ENCODE results near the gene NAALADL2.

Gene NAALADL2

GRCh38 chr3:174931473-174932353 lies 72.6 kb downstream of the NAALADL2 start:
- DNase-seq (ENCODE audit: low spot score), result no peak
- no peak for TF ChIP-seq CTCF (IDR thresholded peaks at IDR 0.05; ENCODE audit: extremely low read depth, insufficient read depth, missing control alignments)

GRCh38 chr3:174936590-174936989 lies 77.5 kb downstream of the NAALADL2 start:
- no peak for DNase-seq (ENCODE audit: low spot score)
- TF ChIP-seq CTCF (IDR thresholded peaks at IDR 0.05; ENCODE audit: extremely low read depth, insufficient read depth, missing control alignments), result no peak
- in situ Hi-C loops (cut with MboI; ENCODE audit: low pct_unique_long_range_greater_than_20kb, low sequenced_read_pairs, unreplicated experiment), result no loop called here

More at GRCh38 chr3:174931473-174932353, 72.6 kb downstream of the NAALADL2 start:
- in situ Hi-C loops (cut with MboI; ENCODE audit: low pct_unique_long_range_greater_than_20kb, low sequenced_read_pairs, unreplicated experiment), result no loop called here

DNA sequence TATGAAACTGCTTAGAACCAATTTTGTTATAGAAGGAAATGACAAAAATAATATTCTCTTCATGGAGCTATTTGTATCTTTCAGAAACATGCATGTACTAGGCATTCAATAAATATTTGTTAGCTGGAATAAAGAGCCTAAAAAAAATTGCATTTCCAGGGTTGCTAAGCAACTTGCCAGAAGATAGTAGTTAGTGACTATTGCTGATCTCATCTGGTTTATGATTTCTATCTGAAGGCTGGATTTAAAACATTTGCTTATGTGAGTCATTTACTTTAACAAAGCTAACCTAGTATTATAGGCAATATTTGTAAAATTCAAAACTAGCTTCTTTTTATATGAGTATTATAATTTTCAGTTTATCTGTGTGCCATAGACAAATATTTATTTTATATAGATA lies 78.3 kb downstream of the NAALADL2 start:
- in situ Hi-C loops (cut with MboI; ENCODE audit: low pct_unique_long_range_greater_than_20kb, low sequenced_read_pairs, unreplicated experiment), result no loop called here

DNA sequence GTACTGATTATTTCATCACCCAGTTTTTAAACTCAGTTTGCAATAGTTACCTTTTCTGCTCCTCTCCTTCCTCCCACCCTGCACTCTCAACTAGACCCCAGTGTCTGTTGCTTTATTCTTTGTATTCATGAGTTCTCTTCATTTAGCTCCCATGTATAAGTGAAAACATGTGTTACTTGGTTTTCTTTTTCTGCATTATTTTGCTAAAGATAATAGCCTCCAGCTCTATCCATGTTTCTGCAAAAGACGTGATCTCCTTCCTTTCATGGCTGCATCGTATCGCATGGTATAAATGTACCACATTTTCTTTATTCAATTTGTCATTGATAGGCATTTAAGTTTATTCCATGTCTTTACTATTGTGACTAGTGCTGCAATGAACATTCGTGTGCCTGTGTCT lies 79.0 kb downstream of the NAALADL2 start:
- DNase-seq (ENCODE audit: low spot score), result no peak
- in situ Hi-C loops (cut with MboI; ENCODE audit: low pct_unique_long_range_greater_than_20kb, low sequenced_read_pairs, unreplicated experiment), result no loop called here
- TF ChIP-seq CTCF (IDR thresholded peaks at IDR 0.05; ENCODE audit: extremely low read depth, insufficient read depth, missing control alignments), result no peak

More for the DNA sequence above, 78.3 kb downstream of the NAALADL2 start:
- TF ChIP-seq CTCF (IDR thresholded peaks at IDR 0.05; ENCODE audit: extremely low read depth, insufficient read depth, missing control alignments), result no peak
- no peak for DNase-seq (ENCODE audit: low spot score)

DNA sequence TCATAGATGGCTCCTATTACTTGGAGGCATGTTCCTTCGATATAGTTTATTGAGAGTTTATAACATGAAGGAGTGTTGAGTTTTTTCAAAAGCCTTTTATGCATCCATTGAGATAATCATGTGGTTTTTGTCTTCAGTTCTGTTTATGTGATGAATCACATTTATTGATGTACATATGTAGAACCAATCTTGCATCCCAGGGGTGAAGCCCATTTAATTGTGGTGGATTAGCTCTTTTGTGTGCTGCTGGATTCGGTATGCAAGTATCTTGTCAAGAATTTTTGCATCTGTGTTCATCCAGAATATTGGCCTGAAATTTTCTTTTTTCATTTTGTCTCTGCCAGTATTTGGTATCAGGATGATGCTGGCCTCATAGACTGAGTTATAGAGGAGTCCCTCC lies 81.0 kb downstream of the NAALADL2 start:
- no peak for DNase-seq (ENCODE audit: low spot score)
- in situ Hi-C loops (cut with MboI; ENCODE audit: low pct_unique_long_range_greater_than_20kb, low sequenced_read_pairs, unreplicated experiment), result no loop called here
- TF ChIP-seq CTCF (IDR thresholded peaks at IDR 0.05; ENCODE audit: extremely low read depth, insufficient read depth, missing control alignments), result no peak

GRCh38 chr3:174945276-174945675 lies 86.1 kb downstream of the NAALADL2 start:
- TF ChIP-seq CTCF (IDR thresholded peaks at IDR 0.05; ENCODE audit: extremely low read depth, insufficient read depth, missing control alignments), result no peak
- in situ Hi-C loops (cut with MboI; ENCODE audit: low pct_unique_long_range_greater_than_20kb, low sequenced_read_pairs, unreplicated experiment), result no loop called here
- DNase-seq (ENCODE audit: low spot score), result no peak

Measured in GM13977 (cell line).